Nephron (organoid): ENCODE data around the gene RFTN1.

Experiments used
- H3K27ac Mint-ChIP-seq, 3 experiments: 2 replicates each; pipeline ENCODE4 v1.8.0; 2020; ENCODE audit warnings: mixed read lengths in 3 of 3, mild to moderate bottlenecking in 2 of 3, moderate library complexity in 1 of 3
- H3K27me3 Mint-ChIP-seq: 2 replicates; pipeline ENCODE4 v1.8.0; 2021; ENCODE audit warnings: low read depth, mild to moderate bottlenecking, moderate library complexity, mixed read lengths
- H3K36me3 Mint-ChIP-seq: 2 replicates; pipeline ENCODE4 v1.8.0; 2020; ENCODE audit warnings: low read depth, mixed read lengths
- H3K4me1 Mint-ChIP-seq: 2 replicates; pipeline ENCODE4 v1.8.0; 2020; ENCODE audit warnings: mixed read lengths
- H3K4me3 Mint-ChIP-seq, 3 experiments: 2 replicates each; pipeline ENCODE4 v1.8.0; 2020; ENCODE audit warnings: mild to moderate bottlenecking in 3 of 3, mixed read lengths in 3 of 3, moderate library complexity in 2 of 3
- H3K9me3 Mint-ChIP-seq: 2 replicates; pipeline ENCODE4 v1.8.0; 2020; ENCODE audit warnings: mixed read lengths
- CTCF ChIP-seq, 3 experiments: fragments of 200-600 bp; sonication (generic); IDR thresholded peaks; one replicate each; pipeline ENCODE4 v1.5.0; 2021; ENCODE audit warnings: antibody characterized with exemption in 3 of 3; ENCODE audit not compliant: unreplicated experiment in 3 of 3

RFTN1 gene

DNA sequence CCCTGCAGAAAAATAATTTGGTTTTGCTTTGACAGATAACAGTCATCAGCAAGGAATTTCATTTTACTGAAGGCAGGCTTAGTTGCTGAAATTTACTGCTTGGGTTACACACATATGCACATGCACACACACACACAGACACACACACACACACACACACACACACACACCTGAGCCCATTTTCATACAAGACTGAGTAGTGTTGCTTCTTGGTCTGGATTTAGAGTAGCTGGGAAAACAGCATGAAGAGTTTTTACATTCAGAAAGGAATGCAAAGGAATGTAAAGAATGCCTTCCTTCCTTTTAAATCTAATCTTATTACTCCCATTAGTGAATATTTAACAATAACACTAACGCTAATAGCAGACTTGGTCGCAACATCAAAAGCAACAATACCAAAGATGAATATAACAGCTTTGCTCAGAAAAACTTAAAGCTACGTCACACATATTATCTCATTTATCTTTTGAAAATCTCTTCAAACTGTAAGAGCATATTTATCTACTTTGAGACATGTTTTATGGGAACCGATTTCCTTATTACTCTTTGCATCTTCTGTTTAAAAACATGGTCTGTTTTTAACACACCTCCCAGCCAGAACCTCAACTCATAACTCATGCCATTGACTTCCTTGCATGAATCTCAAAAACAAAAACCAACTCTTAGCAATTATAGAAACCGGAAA lies 32.5 kb downstream of the RFTN1 start:
- TF ChIP-seq CTCF (IDR thresholded peaks at IDR 0.05; ENCODE audit: unreplicated experiment in 3 of 3): no peak
- Mint-ChIP-seq H3K9me3 (peaks cover 2% of the 10 kb centered on the region), H3K4me3 (peak overlapping the region in 1 of 3 experiments; percentile 1), H3K36me3 (peaks cover 4% of the 10 kb centered on the region), H3K27ac (peak overlapping the region; percentile 61 to 80 (median 76)), H3K4me1 (peaks cover 55% of the 10 kb centered on the region), H3K27me3 (no peaks in the 10 kb centered on the region)

DNA sequence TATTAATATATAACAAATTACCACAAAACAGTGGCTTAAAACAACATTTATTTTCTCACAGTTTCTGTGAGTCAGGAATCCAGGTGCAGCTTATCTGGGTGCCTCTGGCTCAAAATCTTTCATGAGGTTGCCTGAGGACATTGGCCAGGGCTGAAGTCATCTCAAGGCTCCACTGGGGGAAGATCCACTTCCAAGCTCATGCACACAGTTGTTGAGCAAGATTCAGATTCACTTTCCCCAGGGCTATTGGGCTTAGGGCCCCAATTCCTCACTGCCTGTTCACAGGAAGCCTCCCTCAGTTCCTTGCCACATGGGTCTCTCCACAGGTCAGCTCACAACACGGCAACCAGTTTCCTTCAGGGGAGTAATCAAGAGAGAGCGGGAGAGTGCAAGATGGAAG lies 35.0 kb downstream of the RFTN1 start:
- H3K27me3 Mint-ChIP-seq: no peaks in the 10 kb centered on the region
- peaks cover 60% of the 10 kb centered on the region for H3K4me1 Mint-ChIP-seq
- no peak overlapping the region for H3K4me3 Mint-ChIP-seq
- TF ChIP-seq CTCF (IDR thresholded peaks at IDR 0.05; ENCODE audit: unreplicated experiment in 3 of 3): no peak
- H3K36me3 Mint-ChIP-seq: peaks cover 12% of the 10 kb centered on the region
- peak overlapping the region in 1 of 3 experiments; percentile 66 for H3K27ac Mint-ChIP-seq
- peaks cover 4% of the 10 kb centered on the region for H3K9me3 Mint-ChIP-seq

- Mint-ChIP-seq H3K4me3 (no peak overlapping the region), H3K27ac (peak overlapping the region; percentile 5 to 41 (median 36)), H3K4me1 (peaks cover 50% of the 10 kb centered on the region), H3K27me3 (no peaks in the 10 kb centered on the region), H3K36me3 (peaks cover 12% of the 10 kb centered on the region), H3K9me3 (peaks cover 4% of the 10 kb centered on the region)
- no peak for TF ChIP-seq CTCF (IDR thresholded peaks at IDR 0.05; ENCODE audit: unreplicated experiment in 3 of 3)
These were observed 36.0 kb downstream of the RFTN1 start for GRCh38 chr3:16477521-16477920.

GRCh38 chr3:16477056-16477455 lies 36.4 kb downstream of the RFTN1 start:
- peaks cover 46% of the 10 kb centered on the region for H3K4me1 Mint-ChIP-seq
- peaks cover 13% of the 10 kb centered on the region for H3K36me3 Mint-ChIP-seq
- H3K27ac Mint-ChIP-seq: peak overlapping the region; percentile 13 to 41 (median 36)
- no peak overlapping the region for H3K4me3 Mint-ChIP-seq
- peaks cover 4% of the 10 kb centered on the region for H3K9me3 Mint-ChIP-seq
- H3K27me3 Mint-ChIP-seq: no peaks in the 10 kb centered on the region
- no peak for TF ChIP-seq CTCF (IDR thresholded peaks at IDR 0.05; ENCODE audit: unreplicated experiment in 3 of 3)

GRCh38 chr3:16476636-16477035 lies 36.9 kb downstream of the RFTN1 start:
- Mint-ChIP-seq H3K27me3 (no peaks in the 10 kb centered on the region), H3K9me3 (peaks cover 7% of the 10 kb centered on the region), H3K4me3 (no peak overlapping the region), H3K27ac (peak overlapping the region; percentile 13 to 41 (median 36)), H3K36me3 (peaks cover 17% of the 10 kb centered on the region), H3K4me1 (peaks cover 44% of the 10 kb centered on the region)
- TF ChIP-seq CTCF (IDR thresholded peaks at IDR 0.05; ENCODE audit: unreplicated experiment in 3 of 3): no peak

DNA sequence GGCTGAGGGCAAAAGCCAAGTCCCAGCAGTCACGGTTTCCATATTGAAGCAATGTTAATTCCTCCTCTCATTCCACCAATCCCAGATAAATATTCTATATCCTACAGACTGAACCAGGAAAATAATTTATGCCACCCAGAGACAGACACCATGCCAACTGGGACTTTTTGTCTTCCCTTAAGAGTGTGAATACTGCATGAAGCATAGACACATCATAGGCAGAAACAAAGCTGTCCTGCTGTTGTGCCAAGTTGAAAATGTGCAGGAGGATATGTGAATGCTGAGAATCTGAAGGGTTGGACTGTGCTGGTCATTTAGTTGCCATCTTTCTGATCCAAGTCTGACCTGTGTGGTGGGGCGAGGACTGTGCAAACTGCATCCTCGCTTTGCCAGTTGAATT lies 37.7 kb downstream of the RFTN1 start:
- Mint-ChIP-seq H3K4me1 (peaks cover 35% of the 10 kb centered on the region), H3K27ac (peak overlapping the region in 2 of 3 experiments; percentile 36 to 42), H3K27me3 (no peaks in the 10 kb centered on the region), H3K9me3 (peaks cover 7% of the 10 kb centered on the region), H3K36me3 (peaks cover 20% of the 10 kb centered on the region), H3K4me3 (no peak overlapping the region)
- no peak for TF ChIP-seq CTCF (IDR thresholded peaks at IDR 0.05; ENCODE audit: unreplicated experiment in 3 of 3)
